PC-9 (cell line): Measurements from ENCODE around the gene SST.

Experiments
- CTCF ChIP-seq: fragments of 200-600 bp; sonication (generic); conservative IDR thresholded peaks from 2 replicates; pipeline ENCODE4 v1.6.1; 2017; ENCODE audit warnings: mixed run types, antibody characterized with exemption, mild to moderate bottlenecking, moderate library complexity
- EZH2 ChIP-seq: fragments of 200-600 bp; sonication (generic); IDR thresholded peaks from 2 replicates; pipeline ENCODE4 v1.8.0; 2017; ENCODE audit warnings: antibody characterized with exemption, low read depth

GRCh38 chr3:187667526-187667925 lies 2.7 kb downstream of the SST start:
- TF ChIP-seq CTCF = no peak
- no peak for TF ChIP-seq EZH2
